SKM-1 (cell line): ENCODE measurements around the gene JAKMIP1.

Experiments
- DNase-seq: peaks from one replicate; lab custom pipeline; 2025; ENCODE audit not compliant: unreplicated experiment; lab: John Stamatoyannopoulos, UW

The JAKMIP1 gene

GRCh38 chr4:6183740-6184139, 16.6 kb downstream of the JAKMIP1 start:
- DNase-seq, result no peak

- DNase-seq, result no peak
Observed at GRCh38 chr4:6182376-6183280, 17.7 kb downstream of the JAKMIP1 start.

- no peak for DNase-seq
Observed at GRCh38 chr4:6180841-6181631, 19.3 kb downstream of the JAKMIP1 start.

- no peak for DNase-seq
Observed at GRCh38 chr4:6179362-6179761, 21.0 kb downstream of the JAKMIP1 start.

GRCh38 chr4:6178757-6179156, 21.6 kb downstream of the JAKMIP1 start:
- no peak for DNase-seq

- no peak for DNase-seq
Observed at GRCh38 chr4:6177587-6178197, 22.7 kb downstream of the JAKMIP1 start.

- no peak for DNase-seq
Observed at GRCh38 chr4:6175426-6175825, 24.9 kb downstream of the JAKMIP1 start.

GRCh38 chr4:6172927-6173200, 27.5 kb downstream of the JAKMIP1 start:
- no peak for DNase-seq

GRCh38 chr4:6172093-6172926, 28.0 kb downstream of the JAKMIP1 start:
- DNase-seq, result no peak

GRCh38 chr4:6169239-6169638, 31.1 kb downstream of the JAKMIP1 start:
- no peak for DNase-seq

- DNase-seq, result no peak
Observed at GRCh38 chr4:6165766-6166165, 34.6 kb downstream of the JAKMIP1 start.

GRCh38 chr4:6162885-6163284, 37.5 kb downstream of the JAKMIP1 start:
- DNase-seq, result no peak

GRCh38 chr4:6161921-6162464, 38.4 kb downstream of the JAKMIP1 start:
- DNase-seq, result no peak

GRCh38 chr4:6160536-6160935, 39.8 kb downstream of the JAKMIP1 start:
- DNase-seq, result no peak

GRCh38 chr4:6157926-6158325, 42.4 kb downstream of the JAKMIP1 start:
- DNase-seq, result no peak

- DNase-seq, result no peak
Observed at GRCh38 chr4:6155996-6156750, 44.2 kb downstream of the JAKMIP1 start.

GRCh38 chr4:6154875-6155274, 45.5 kb downstream of the JAKMIP1 start:
- DNase-seq, result no peak

- DNase-seq, result no peak
Observed at GRCh38 chr4:6153874-6154273, 46.5 kb downstream of the JAKMIP1 start.

GRCh38 chr4:6152869-6153705, 47.3 kb downstream of the JAKMIP1 start:
- no peak for DNase-seq
